Thoracic aorta (tissue), 2 donors: Measurements from ENCODE around the gene DMWD. TPM values are rescaled to one million over a fixed set of nuclear protein-coding genes. Genes with fewer than 3 reads are reported as not detected.

Experiments used
- ATAC-seq: fragments of 150-250 bp; one replicate; pipeline ENCODE4 v1.8.0; 2017; ENCODE audit warnings: low read depth; ENCODE audit not compliant: insufficient number of reproducible peaks, low FRiP score
- DNase-seq: peaks from one replicate; pipeline ENCODE4 v3.0.0-alpha.2; 2020; ENCODE audit warnings: low spot score
- H3K27ac ChIP-seq, 2 donors: fragments of 200-600 bp; sonication (generic); 1 replicate in 1 of 2; 2 replicates in 1 of 2; pipeline ENCODE4 v1.5.1; 2016; ENCODE audit warnings: mild to moderate bottlenecking in 2 of 2, moderate library complexity in 2 of 2
- H3K27me3 ChIP-seq: fragments of 200-600 bp; sonication (generic); replicated peaks from 2 replicates; pipeline ENCODE4 v1.6.0; 2016; ENCODE audit warnings: mild to moderate bottlenecking; ENCODE audit not compliant: insufficient read depth
- H3K36me3 ChIP-seq: fragments of 200-600 bp; sonication (generic); one replicate; pipeline ENCODE4 v1.5.1; 2016
- H3K4me1 ChIP-seq, 2 donors: fragments of 200-600 bp; sonication (generic); 1 replicate in 1 of 2; 2 replicates in 1 of 2; pipeline versions ENCODE4 v1.5.1 to v1.6.0; 2016; ENCODE audit warnings: low read depth in 2 of 2, mild to moderate bottlenecking in 1 of 2; ENCODE audit not compliant: control insufficient read depth in 1 of 2
- H3K4me3 ChIP-seq: fragments of 200-600 bp; sonication (generic); 2 replicates; pipeline ENCODE4 v1.5.1; 2016; ENCODE audit warnings: mild to moderate bottlenecking
- H3K9me3 ChIP-seq: fragments of 200-600 bp; sonication (generic); 2 replicates; pipeline ENCODE4 v1.5.1; 2016
- total RNA-seq, 2 donors: library from RNA; depleted of rRNA; stranded (reverse); fragments of >200 nt; gene quantifications; one replicate each; pipeline versions ENCODE4 v1.1.0 to v1.2.3, GENCODE V29; 2016
- TF ChIP-seq, protein P1 (sequence below): fragments of 200-600 bp; sonication (generic); IDR thresholded peaks from one replicate; pipeline ENCODE4 v1.5.1; 2019; ENCODE audit warnings: antibody characterized with exemption

The DMWD gene
- total RNA-seq, 2 donors from 2014 or later = 79.1 to 91.1 TPM

DNA sequence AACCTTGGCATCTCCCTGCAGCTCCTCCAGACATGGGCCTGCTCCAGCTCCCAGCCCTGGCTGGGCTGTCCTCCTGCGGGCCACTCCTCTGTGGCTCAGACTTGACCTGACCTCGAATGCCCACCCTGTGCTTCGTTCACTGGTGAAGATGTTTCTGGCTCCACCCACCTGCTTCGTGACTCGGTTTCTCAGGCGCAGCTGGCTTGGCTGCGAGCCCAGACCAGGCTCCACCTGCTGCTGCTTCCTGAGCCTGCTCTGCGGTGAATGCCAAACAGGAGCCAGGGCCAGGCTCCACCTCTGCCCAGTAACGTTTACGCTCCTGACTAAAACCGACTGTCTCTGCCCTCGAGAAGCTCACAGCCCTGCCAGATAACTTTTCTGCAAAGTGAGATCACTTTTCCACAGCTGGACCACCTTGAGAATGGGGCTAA is 31.4 kb upstream of the DMWD start:
- TF ChIP-seq, protein P1, sequence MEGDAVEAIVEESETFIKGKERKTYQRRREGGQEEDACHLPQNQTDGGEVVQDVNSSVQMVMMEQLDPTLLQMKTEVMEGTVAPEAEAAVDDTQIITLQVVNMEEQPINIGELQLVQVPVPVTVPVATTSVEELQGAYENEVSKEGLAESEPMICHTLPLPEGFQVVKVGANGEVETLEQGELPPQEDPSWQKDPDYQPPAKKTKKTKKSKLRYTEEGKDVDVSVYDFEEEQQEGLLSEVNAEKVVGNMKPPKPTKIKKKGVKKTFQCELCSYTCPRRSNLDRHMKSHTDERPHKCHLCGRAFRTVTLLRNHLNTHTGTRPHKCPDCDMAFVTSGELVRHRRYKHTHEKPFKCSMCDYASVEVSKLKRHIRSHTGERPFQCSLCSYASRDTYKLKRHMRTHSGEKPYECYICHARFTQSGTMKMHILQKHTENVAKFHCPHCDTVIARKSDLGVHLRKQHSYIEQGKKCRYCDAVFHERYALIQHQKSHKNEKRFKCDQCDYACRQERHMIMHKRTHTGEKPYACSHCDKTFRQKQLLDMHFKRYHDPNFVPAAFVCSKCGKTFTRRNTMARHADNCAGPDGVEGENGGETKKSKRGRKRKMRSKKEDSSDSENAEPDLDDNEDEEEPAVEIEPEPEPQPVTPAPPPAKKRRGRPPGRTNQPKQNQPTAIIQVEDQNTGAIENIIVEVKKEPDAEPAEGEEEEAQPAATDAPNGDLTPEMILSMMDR = no peak
- H3K4me3 ChIP-seq = no peak overlapping the region
- H3K27me3 ChIP-seq = no peaks in the 10 kb centered on the region
- H3K9me3 ChIP-seq = no peaks in the 10 kb centered on the region
- no peaks in the 10 kb centered on the region for H3K4me1 ChIP-seq
- peaks cover 69% of the 10 kb centered on the region for H3K36me3 ChIP-seq
- no peak overlapping the region for H3K27ac ChIP-seq
- ATAC-seq (no peak), DNase-seq (no peak)

DNA sequence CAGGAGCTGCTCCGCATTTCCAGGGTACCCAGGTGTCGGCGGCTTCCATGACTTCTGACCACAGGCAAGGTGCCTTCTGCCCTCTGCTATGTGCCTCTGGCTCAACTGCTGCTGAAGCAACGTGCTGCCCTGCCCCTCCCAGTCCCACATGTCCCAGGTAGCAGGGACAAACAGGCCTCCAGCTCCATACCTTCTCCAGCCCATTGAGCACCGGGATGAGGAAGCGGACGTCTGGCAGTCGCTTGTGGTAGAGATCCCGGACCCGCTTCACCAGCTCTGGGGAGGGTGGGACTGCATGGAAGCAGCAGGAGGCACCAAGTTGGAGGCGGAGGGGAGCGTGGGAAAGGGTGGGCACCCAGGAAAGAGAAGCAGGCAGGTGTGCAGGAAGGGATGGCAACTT is 30.5 kb upstream of the DMWD start:
- Histone ChIP-seq H3K27ac (no peak overlapping the region), H3K9me3 (no peaks in the 10 kb centered on the region), H3K4me1 (no peaks in the 10 kb centered on the region), H3K4me3 (no peak overlapping the region), H3K36me3 (peaks cover 60% of the 10 kb centered on the region), H3K27me3 (no peaks in the 10 kb centered on the region)
- DNase-seq (no peak), ATAC-seq (no peak)
- TF ChIP-seq, protein P1 = no peak

DNA sequence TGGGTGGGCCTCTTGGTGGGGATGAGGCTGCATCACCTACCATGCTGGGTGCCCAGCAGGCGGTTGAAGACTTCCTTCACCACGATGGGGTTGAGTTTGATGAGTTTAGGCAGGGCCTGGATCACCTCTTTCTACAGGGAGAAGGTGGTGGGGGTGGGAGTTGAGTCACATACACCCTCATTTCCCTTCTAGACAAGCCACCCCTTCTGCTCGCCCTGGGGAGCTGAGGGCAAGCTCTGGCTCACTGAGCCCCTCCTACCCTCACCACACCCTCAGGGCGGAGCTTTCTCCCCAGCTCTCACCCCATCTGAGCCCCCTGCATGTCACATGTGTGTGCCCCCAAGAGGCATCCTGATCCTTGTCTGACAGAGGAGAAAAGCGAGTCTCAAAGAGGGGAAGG is 30.1 kb upstream of the DMWD start:
- H3K4me3 ChIP-seq = no peak overlapping the region
- H3K36me3 ChIP-seq = peaks cover 55% of the 10 kb centered on the region
- TF ChIP-seq, protein P1 = no peak

DNA sequence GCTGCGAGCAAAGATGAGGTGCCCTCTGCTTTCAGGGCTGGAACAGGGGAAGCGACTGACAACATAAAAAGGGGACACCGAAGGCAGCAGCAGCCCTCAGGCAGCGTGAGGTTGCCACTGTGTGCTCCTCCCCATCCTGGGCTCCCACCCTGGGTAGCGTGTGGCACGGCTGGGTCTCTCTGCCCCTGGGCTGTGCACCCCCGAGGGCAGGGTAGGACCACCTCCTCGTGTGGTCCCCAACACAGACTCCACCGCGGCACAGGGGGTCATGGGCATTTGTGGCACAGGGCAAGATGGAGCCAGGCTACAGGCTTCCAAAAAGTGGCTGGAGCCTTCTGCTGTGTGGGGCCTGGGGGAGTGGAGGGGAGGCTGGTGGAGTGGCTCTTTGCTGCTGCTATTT is 28.9 kb upstream of the DMWD start:
- H3K4me3 ChIP-seq = no peak overlapping the region
- DNase-seq = no peak
- H3K27me3 ChIP-seq = no peaks in the 10 kb centered on the region
- no peaks in the 10 kb centered on the region for H3K9me3 ChIP-seq
- no peak overlapping the region for H3K27ac ChIP-seq
- H3K4me1 ChIP-seq = no peaks in the 10 kb centered on the region
- TF ChIP-seq, protein P1 = no peak
- no peak for ATAC-seq
- H3K36me3 ChIP-seq = peaks cover 44% of the 10 kb centered on the region

More for the DNA sequence above, 30.1 kb upstream of the DMWD start:
- no peak overlapping the region for H3K27ac ChIP-seq
- no peak for DNase-seq
- no peaks in the 10 kb centered on the region for H3K9me3 ChIP-seq
- no peaks in the 10 kb centered on the region for H3K4me1 ChIP-seq
- no peak for ATAC-seq
- no peaks in the 10 kb centered on the region for H3K27me3 ChIP-seq

DNA sequence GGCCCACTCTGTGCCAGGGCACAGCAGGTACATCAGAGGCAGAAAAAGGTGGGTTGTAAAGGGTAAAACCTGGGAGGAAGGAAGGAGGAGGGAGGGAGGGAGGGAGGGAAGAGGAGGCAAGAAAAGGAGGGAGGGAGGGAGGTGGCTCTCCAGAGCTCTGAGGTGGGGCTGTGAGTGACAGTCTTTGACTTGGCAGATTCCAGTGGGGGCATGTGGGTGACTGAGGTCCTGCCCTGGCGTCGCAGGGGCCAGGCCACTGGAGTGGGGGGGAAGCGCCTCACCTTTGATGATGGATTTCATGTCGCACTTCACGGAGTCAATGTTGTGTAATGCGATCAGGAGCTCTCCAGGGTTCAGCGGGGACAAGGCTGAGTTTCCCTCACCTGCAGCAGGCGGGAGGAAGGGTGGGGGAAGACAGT is 28.5 kb upstream of the DMWD start:
- TF ChIP-seq, protein P1 = no peak
- H3K4me3 ChIP-seq = no peak overlapping the region
- ATAC-seq = no peak
- no peak for DNase-seq
- H3K9me3 ChIP-seq = no peaks in the 10 kb centered on the region
- H3K27me3 ChIP-seq = no peaks in the 10 kb centered on the region
- H3K27ac ChIP-seq = no peak overlapping the region
- H3K4me1 ChIP-seq = peaks cover 0 to under 1% of the 10 kb centered on the region in 2 donors
- H3K36me3 ChIP-seq = peaks cover 39% of the 10 kb centered on the region
